C4-2B (cell line): ENCODE data around the gene PAXX.

Experiments used
- CTCF ChIP-seq: fragments of 450-650 bp; conservative IDR thresholded peaks from 2 replicates; pipeline ENCODE4 v1.5.1; 2017; ENCODE audit warnings: mild to moderate bottlenecking
- ZFX ChIP-seq: fragments of 450-650 bp; IDR thresholded peaks from 2 replicates; pipeline ENCODE4 v1.6.1; 2017

GRCh38 chr9:136958898-136959850 is 33.0 kb upstream of the PAXX start:
- TF ChIP-seq CTCF (no peak), ZFX (no peak)
